HG02884 (cell line): Measurements from ENCODE around the gene GTPBP6.
"Not testable (repeated sequence)": the region's sequence is repeated elsewhere in the genome, so short reads cannot be mapped to it uniquely, and the experiment has no call there.

Source experiments
- ATAC-seq: cut with Tn5 transposase; IDR thresholded peaks from one replicate; pipeline ENCODE4 v1.9.1; 2021; ENCODE audit warnings: mild to moderate bottlenecking, moderate library complexity; ENCODE audit not compliant: unreplicated experiment

GTPBP6 gene

GRCh38 chrX:352181-352580 lies 33.6 kb upstream of the GTPBP6 start:
- no peak for ATAC-seq

DNA sequence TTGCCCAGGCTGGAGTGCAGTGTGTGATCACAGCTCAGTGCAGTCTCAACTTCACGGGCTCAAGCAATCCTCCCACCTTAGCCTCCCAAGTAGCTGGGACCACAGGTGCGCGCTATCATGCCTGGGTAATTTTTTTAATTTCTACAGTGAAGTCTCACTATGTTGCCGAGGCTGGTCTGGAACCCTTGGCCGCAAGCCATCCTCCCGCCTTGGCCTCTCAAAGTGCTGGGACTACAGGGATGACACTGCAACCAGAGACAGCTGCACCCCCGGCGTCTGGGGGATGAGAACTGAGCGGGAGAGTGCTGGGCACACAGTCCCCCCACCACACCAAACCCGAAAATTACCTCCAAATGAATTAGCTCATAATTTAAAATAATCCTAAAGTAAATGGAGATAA lies 33.1 kb upstream of the GTPBP6 start:
- no peak for ATAC-seq

DNA sequence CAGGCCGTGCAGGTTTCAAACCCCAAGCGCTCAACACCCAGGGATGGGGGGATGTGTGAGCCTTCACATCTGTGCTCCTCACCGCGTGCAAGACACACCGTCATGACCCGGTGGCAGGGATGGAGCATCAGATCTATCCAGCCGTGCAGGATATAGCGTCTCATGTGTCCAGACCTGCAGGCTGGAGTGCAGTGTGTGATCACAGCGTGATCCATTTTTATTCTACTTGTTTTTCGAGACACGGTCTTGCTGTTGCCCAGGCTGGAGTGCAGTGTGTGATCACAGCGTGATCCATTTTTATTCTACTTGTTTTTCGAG lies 32.7 kb upstream of the GTPBP6 start:
- ATAC-seq: not testable (repeated sequence)

GRCh38 chrX:350534-351323 lies 32.1 kb upstream of the GTPBP6 start:
- no peak for ATAC-seq

DNA sequence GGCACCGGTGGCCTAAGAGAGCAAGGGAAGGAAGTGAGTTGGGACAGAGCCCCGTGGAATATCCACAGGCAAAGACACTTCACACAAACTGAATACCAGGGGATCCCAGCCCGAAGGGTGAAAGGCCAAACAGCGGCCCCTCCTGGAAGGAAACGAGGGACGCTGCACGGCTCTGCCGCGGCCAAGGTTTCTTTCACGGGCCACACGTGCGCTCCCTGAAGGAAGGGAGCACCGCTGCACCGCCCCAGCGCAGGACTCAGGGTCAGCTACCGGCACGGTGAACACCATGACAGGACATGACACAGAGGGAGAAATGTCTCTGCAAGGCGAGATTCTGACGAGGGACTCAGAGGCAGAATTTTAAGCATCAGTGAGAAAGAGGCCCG lies 31.5 kb upstream of the GTPBP6 start:
- no peak for ATAC-seq

GRCh38 chrX:349702-350101 lies 31.1 kb upstream of the GTPBP6 start:
- ATAC-seq: no peak

- ATAC-seq: no peak
Observed at GRCh38 chrX:349196-349595, 30.6 kb upstream of the GTPBP6 start.

- ATAC-seq: no peak
Observed at GRCh38 chrX:348461-349117, 30.0 kb upstream of the GTPBP6 start.

GRCh38 chrX:347351-348117 lies 28.9 kb upstream of the GTPBP6 start:
- no peak for ATAC-seq

DNA sequence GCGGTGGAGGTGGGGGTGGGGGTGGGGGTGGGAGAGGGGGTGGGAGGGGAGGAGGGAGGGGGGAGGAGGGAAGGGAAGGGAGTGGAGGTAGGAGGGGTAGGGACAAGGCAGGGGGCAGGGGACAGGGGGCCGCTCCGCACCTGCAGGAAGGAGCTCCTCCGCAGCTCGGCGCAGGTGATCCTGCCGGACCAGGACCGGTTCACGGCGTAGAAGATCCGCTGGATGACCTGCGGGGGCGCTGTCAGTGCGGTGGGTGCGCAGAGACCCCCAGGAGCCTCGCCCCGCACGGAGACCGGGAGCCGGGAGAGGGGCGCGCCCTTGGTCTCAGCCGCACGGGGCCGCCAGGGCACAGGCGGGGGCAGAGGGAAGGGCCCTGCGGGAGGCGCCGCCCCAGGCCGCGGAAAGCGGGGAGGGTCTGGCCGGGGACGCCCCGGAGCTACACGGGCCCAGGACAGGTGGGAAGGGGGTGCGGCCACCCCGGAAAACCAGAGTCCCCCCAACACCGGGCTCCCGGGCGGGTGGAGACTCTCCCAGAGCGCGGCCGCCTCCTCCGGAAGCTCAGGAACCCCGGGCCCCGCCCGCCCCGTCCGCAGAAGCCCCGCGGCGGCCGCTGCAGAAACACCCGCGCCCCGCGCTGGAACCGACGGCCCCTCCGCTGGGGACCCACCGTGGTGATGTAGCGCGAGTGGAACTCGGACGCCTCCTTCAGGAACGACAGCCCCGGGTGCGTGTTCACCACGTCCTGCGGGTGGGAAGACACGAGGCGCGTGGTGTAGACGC lies 27.6 kb upstream of the GTPBP6 start:
- ATAC-seq: no peak

- ATAC-seq: no peak
Observed at GRCh38 chrX:345020-345925, 26.7 kb upstream of the GTPBP6 start.

- ATAC-seq: no peak
Observed at GRCh38 chrX:344371-344901, 25.8 kb upstream of the GTPBP6 start.

GRCh38 chrX:341541-342101 lies 23.0 kb upstream of the GTPBP6 start:
- no peak for ATAC-seq

GRCh38 chrX:340641-341423 lies 22.2 kb upstream of the GTPBP6 start:
- no peak for ATAC-seq

DNA sequence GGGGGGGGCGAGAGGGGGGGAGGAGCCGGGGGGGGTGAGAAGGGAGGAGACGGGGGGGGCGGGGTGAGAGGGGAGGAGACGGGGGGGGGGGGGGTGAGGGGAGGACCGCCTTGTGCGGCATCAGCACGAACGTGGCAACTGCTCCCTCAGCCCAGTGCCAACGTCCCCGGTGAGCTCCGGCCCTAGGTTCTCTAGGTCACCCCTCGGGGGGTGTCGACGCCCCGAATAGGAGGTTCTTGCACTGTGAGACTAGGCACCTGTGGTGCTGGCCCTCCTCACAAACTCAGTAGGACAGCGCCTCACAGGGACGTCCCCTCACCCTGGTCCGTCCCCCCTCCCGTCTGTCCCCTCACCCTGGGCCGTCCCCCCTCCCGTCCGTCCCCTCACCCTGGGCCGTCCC lies 21.5 kb upstream of the GTPBP6 start:
- no peak for ATAC-seq

DNA sequence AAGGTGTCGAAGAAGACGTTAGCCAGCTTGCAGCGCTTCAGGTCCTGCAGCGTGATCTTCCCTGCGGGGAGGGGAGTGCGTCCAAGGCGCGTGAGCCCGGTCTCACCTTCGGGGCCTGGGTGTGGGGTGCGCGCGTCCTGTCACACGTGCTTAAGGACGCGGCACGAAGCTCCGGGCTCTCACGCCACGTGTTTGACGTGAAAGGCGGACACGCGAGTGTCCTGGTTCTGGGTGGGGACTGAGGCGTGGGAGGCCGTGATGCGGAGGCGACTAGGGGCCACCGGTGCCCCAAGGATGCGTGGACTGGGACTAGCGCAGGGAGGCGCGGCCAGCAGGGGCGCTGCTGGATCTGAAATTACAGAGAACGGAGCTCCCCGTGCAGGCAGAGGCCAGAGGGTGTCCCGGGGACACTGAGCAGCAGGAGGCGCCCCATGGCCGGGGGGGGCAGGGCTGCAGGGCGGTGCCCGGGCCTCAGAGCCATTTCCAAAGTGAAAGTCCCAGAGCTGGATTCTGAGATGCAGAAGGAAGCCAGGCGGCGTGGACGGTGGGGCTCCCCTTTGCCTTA lies 20.3 kb upstream of the GTPBP6 start:
- ATAC-seq: no peak

DNA sequence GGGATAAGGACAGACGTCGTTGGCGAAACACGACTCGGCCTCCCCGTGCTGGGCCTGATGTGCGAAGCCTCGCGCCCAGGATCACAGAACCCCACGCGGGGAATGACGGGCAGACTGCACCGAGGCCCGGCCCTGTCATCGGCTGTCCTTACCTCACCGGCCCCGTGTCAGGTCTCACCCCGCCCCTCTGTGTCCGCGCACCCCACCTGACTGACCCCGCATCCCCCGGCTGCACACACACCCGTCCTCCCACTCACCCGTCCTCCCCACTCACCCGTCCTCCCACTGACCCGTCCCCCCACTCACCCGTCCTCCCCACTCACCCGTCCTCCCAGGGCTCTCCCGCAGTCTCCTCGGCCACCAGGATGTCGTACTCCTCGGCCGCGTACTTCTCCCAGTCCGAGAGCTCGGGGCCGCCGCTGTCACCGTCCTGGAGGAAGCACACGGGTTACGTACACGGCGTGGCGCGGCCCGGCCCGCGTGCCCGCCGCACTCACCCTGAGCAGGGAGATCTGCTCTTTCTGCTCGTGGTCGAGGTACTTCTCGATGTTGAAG lies 19.8 kb upstream of the GTPBP6 start:
- ATAC-seq: no peak

DNA sequence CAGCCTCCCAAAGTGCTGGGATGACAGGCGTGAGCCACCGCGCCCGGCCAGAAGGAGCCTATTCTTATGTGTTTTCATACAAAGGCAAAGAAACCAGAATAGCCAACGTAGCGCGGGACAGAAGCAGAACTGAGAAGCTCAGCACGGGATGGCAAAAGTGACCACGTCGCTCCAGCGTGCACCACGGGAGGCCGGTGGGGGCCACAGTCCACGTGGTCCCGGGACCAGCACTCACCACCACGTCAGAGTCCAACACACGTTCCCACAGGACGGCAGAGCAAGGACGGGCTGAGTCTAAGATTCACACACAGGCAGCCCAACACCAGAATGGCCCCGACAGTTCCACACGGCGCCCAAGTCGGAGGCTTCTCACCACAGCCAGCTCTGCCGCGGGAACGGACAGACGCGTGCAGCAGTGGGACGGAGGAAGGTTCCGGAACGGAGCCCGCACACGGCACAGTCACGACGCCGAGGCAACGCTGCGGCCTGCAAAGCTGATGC lies 18.8 kb upstream of the GTPBP6 start:
- no peak for ATAC-seq
